ENCODE results near the gene PNPLA2.
A peak's percentile ranks its signal among the peaks of the same experiment; 100 is the strongest.

PNPLA2 gene

GRCh38 chr11:831118-831864, 12.6 kb downstream of the PNPLA2 start:
- no peak for DNase-seq (ENCODE audit: low read depth)

- DNase-seq (ENCODE audit: low read depth): no peak
These were observed 13.3 kb downstream of the PNPLA2 start for GRCh38 chr11:831961-832528.

- DNase-seq (ENCODE audit: low read depth): no peak
These were observed 13.9 kb downstream of the PNPLA2 start, which contains the start of gene CD151 for GRCh38 chr11:832529-833113. Gene CD151, plus strand, starts transcription at chr11:832952. Its CDS starts 3,118 bp downstream, at chr11:836070.

- no peak for DNase-seq (ENCODE audit: low read depth)
These were observed 14.5 kb downstream of the PNPLA2 start for GRCh38 chr11:833114-833791.

- no peak for DNase-seq (ENCODE audit: low read depth)
These were observed 15.2 kb downstream of the PNPLA2 start for GRCh38 chr11:833849-834311.

GRCh38 chr11:834371-835316, 15.9 kb downstream of the PNPLA2 start:
- DNase-seq (ENCODE audit: low read depth): no peak

- no peak for DNase-seq (ENCODE audit: low read depth)
These were observed 17.6 kb downstream of the PNPLA2 start for GRCh38 chr11:836274-836673.

GRCh38 chr11:836700-837099, 18.0 kb downstream of the PNPLA2 start:
- DNase-seq (ENCODE audit: low read depth): no peak

GRCh38 chr11:837189-837989, 18.7 kb downstream of the PNPLA2 start:
- DNase-seq (ENCODE audit: low read depth): no peak

- no peak for DNase-seq (ENCODE audit: low read depth)
These were observed 19.2 kb downstream of the PNPLA2 start for GRCh38 chr11:837990-838307.

GRCh38 chr11:838441-839279, 19.9 kb downstream of the PNPLA2 start:
- DNase-seq (ENCODE audit: low read depth): no peak

- DNase-seq (ENCODE audit: low read depth): no peak
These were observed 20.5 kb downstream of the PNPLA2 start for GRCh38 chr11:839280-839623.

GRCh38 chr11:839875-840617, 21.3 kb downstream of the PNPLA2 start:
- DNase-seq (ENCODE audit: low read depth): no peak

GRCh38 chr11:841981-842369, 23.3 kb downstream of the PNPLA2 start:
- DNase-seq (ENCODE audit: low read depth): no peak

GRCh38 chr11:842370-843002, 23.8 kb downstream of the PNPLA2 start, which contains the start of the genes POLR2L and TSPAN4:
Gene POLR2L, minus strand, starts transcription at chr11:842529. Its CDS starts 21 bp downstream, at chr11:842508.
Gene TSPAN4, plus strand, starts transcription at chr11:842852. Its CDS starts 7,453 bp downstream, at chr11:850305.
- DNase-seq (ENCODE audit: low read depth): peak; percentile 79

- DNase-seq (ENCODE audit: low read depth): no peak
These were observed 24.5 kb downstream of the PNPLA2 start for GRCh38 chr11:843086-843734.

GRCh38 chr11:843818-844692, 25.3 kb downstream of the PNPLA2 start:
- no peak for DNase-seq (ENCODE audit: low read depth)
